Heart left ventricle (tissue), 13 donors: ENCODE results near the gene SAMD4B.

ENCODE experiments used
- CTCF ChIP-seq, 12 donors: fragments of 200-600 bp; sonication (generic) in 4 of 12; IDR thresholded peaks; one replicate each; pipeline versions ENCODE4 v1.5.0 to v1.8.0; 2018 to 2022; ENCODE audit warnings: antibody characterized with exemption in 12 of 12, mild to moderate bottlenecking in 5 of 12
- POLR2A ChIP-seq, 2 donors: fragments of 450-650 bp; IDR thresholded peaks; one replicate each; pipeline ENCODE4 v1.6.1; 2017; ENCODE audit warnings: antibody characterized with exemption in 2 of 2, mild to moderate bottlenecking in 2 of 2, moderate library complexity in 2 of 2
- donor health status: ischemic (EF 13 %, LVEDD 7.1; RV severe dilation, severe dysfunction).
- donor health status: DM: no; HTN: yes; CAD: no.
- donor health status: DM: no; HTN: no; CAD: no.
- donor health status: ischemic (EF 25% LVEDD 6.9; RV normal size, moderate dysfunction).
- donor health status: ischemic (EF 25% LVEDD 5.7; RV mildly dilated, moderate dysfunction).
- donor health status: ischemic (EF 35%, LVEDD 5.7; RV mildly dilated, moderate dysfunction).
- donor health status: nonischemic (EF 11% LVEDD 7.7; RV severe dilation, severe dysfunction).
- donor health status: DM: yes; HTN: yes; CAD: no.
- donor health status: PGD.
- donor health status: ischemic (EF 29% LVEDD 5.4; RV normal size, mild dysfunction).
- donor health status: nonischemic (EF 23%, LVEDD 6.1; RV moderate dilation, normal function).

- TF ChIP-seq CTCF (IDR thresholded peaks at IDR 0.05) (no peak), POLR2A (IDR thresholded peaks at IDR 0.05) (no peak)
Observed at GRCh38 chr19:39400061-39400460, 57.8 kb downstream of the SAMD4B start.
